GM12872 (cell line): ENCODE data around the gene ZNF827.

Experiments used
- TF ChIP-seq, protein P1 (sequence below): IDR thresholded peaks from 3 replicates; pipeline ENCODE4 v1.5.1; 2011; ENCODE audit warnings: low read depth, mild to moderate bottlenecking, low read length, moderate library complexity; ENCODE audit not compliant: insufficient read depth

Gene ZNF827

DNA sequence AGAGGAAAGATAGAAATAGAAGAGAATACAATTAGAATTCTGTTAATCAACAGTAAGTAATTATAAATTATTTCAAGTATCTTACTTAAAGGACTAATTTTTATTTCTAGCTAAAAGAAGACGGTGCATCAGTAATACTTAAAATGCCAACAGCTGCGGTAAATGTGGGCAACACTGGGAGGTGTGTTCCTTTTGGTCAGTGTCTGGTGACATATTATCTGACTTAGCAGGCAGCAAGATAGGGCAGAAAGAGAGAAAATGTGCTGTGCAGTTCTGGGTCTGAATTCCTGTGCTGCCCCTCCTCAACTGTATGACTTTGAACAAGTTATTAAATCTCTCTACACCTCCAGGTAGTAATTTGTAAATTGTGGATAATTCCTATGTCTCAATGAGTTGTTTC lies 120.6 kb downstream of the ZNF827 start:
- TF ChIP-seq, protein P1, sequence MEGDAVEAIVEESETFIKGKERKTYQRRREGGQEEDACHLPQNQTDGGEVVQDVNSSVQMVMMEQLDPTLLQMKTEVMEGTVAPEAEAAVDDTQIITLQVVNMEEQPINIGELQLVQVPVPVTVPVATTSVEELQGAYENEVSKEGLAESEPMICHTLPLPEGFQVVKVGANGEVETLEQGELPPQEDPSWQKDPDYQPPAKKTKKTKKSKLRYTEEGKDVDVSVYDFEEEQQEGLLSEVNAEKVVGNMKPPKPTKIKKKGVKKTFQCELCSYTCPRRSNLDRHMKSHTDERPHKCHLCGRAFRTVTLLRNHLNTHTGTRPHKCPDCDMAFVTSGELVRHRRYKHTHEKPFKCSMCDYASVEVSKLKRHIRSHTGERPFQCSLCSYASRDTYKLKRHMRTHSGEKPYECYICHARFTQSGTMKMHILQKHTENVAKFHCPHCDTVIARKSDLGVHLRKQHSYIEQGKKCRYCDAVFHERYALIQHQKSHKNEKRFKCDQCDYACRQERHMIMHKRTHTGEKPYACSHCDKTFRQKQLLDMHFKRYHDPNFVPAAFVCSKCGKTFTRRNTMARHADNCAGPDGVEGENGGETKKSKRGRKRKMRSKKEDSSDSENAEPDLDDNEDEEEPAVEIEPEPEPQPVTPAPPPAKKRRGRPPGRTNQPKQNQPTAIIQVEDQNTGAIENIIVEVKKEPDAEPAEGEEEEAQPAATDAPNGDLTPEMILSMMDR = no peak

DNA sequence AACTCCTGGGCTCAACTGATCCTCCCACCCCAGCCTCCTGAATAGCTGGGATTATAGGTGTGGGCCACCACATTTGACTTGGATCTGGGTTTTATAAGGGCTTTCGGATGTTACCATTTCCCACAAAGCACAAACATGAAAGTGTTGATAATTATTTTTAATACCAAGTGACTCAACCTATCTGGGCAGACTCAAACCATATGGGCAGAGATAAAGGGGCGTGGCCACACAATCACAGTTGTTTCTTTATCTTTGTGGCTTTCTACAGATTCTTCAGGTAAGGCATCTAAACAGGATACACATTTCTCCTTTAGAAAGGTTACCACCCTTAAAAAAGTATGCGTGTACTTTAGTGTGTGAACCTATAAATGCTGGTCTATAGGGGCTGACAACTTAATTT lies 122.5 kb downstream of the ZNF827 start:
- TF ChIP-seq, protein P1 = no peak

DNA sequence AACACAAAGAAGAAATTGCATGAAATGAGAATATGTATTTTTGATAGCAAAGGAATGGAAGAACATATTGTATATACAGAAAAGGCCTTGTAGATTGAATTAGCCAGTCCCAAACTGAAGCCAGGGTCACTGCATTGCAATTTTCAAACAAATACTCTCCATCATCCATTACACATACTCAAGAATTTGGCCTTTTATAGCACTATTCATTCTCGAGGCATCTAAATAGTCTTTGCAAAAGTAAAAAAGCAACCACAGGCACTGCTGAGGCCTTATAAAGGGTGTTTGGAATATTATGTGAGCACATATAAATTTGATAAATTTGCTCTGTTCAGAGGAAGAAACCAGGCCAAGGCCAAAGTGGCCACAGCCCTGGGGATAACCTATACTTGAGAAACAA lies 123.0 kb downstream of the ZNF827 start:
- TF ChIP-seq, protein P1 = no peak

DNA sequence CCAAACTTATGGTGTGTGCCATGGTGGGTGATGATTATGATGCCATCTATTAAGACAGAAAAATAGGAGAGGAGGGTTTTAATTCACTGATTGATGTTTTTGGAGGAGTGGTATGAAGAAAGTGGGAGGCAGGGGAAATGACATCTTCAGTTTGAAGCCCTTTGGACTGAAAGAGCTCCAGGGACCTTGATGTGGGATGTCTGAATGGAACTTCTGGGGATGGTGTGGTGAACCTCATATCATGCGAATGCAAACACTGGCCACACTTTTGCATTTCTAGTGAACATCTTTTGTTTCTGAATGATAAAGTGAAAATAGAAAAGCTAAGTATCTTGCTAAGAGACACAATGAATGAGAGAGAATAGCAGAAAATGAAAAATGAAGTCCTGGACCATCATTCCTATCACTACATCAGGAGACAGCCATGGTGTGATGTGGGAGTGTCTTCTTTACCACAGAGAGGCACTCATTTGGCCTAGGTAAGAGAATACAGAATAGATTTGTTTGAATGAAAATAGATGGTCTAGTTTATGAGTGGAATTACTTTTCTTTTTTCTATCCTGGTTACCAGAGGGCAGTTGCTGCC lies 123.5 kb downstream of the ZNF827 start:
- TF ChIP-seq, protein P1 = no peak

DNA sequence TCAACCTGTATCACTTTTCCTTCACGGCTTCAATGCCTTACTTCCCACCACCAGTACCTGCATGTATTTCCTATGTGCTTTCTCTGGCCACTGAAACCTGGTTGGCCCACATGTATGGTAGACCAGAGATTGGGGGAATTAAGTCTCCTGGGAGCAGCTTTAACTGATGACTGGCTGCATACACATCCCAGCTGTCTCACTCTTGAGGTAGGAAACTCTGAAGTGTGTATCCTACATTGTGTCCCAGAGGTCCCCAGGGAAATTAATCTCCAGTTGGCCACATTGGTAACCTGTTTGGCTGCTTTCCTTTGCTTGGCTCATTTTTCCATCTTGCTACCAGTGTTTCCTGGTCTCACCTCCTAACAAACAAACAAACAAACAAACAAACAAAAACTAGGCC lies 124.4 kb downstream of the ZNF827 start:
- TF ChIP-seq, protein P1 = no peak

DNA sequence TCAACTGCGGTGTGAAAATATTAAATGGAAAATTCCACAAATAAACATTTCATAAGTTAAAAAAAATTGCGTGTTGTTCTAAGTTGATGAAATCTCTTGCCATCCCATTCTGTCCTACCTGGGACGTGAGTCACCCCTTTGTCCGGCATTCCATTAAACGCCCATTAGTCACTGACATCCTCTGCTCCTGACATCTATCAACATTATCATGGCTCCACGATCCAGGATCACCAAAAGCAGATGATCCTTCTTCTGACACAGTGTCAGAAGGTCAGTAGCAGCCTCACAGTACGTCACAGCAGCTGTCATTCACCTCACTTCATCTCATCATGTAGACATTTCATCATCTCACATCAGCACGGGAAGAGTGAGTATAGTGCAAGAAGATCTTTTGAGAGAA lies 125.7 kb downstream of the ZNF827 start:
- TF ChIP-seq, protein P1 = no peak

DNA sequence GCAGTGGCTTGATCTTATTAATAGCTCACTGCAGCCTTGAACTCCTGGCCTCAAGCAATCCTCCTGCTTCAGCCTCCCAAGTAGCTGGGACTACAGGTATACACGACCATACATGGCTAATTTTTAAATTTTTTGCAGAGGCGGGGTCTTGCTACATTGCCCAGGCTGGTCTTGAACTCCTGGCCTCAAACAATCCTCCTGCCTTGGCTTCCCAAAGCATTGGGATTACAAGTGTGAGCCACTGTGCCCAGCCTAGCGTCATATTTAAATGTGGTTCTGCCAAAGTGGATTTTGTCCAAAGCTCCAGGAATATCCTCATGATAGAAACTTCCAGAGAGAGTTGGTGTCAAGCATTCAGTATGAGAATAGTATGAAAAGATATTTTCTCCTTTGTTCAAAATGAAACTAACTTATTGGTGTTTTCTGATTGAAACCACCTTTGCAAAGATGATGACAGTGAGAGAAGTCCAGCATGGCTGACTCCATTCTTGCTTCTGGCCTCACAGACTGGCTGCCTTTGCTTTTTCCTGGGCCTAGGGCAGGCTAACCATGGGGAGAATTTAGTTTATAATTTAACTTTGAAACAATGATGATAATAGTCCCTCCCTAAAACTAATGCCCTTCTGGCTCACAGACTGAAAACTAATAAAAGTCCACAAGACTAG lies 129.6 kb downstream of the ZNF827 start:
- TF ChIP-seq, protein P1 = no peak
